H1 (cell line): Measurements from ENCODE around the gene SRSF12. TPM values are rescaled to one million over a fixed set of nuclear protein-coding genes. Genes with fewer than 3 reads are reported as not detected.

Experiments
- CTCF ChIA-PET: fragments of 300-600 bp; sonication (Branson Sonifier 250); formaldehyde crosslinking; loops from one replicate; lab custom pipeline; 2021; ENCODE audit not compliant: partially characterized antibody; lab: Charles Lee
- POLR2A ChIA-PET: fragments of 300-600 bp; sonication (Branson Sonifier 250); formaldehyde crosslinking; loops from one replicate; lab custom pipeline; 2021; ENCODE audit warnings: inconsistent platforms; ENCODE audit not compliant: partially characterized antibody; lab: Charles Lee
- DNase-seq, 2 experiments: peaks; one replicate each; pipeline versions ENCODE4 v3.0.0 to v3.0.0-alpha.2; 2010 to 2022; ENCODE audit warnings: low spot score in 2 of 2, low read depth in 1 of 2, mixed read lengths in 1 of 2
- FAIRE-seq: peaks from 2 replicates; lab custom pipeline; 2011; peaks lifted over from hg19 to GRCh38; lab: Jason Lieb, UNC
- H2AFZ ChIP-seq: 2 replicates; pipeline ENCODE4 v1.8.1; 2012; ENCODE audit warnings: low read length, inconsistent platforms
- H2AK5ac ChIP-seq: 2 replicates; pipeline ENCODE4 v1.6.1; 2013; ENCODE audit warnings: low read depth, low read length
- H2BK120ac ChIP-seq: replicated peaks from 2 replicates; pipeline ENCODE3; 2013; ENCODE audit warnings: low read depth, low read length, inconsistent platforms
- H2BK12ac ChIP-seq: 2 replicates; pipeline ENCODE4 v1.6.1; 2013; ENCODE audit warnings: low read depth, low read length
- H2BK15ac ChIP-seq: 2 replicates; pipeline ENCODE4 v1.6.1; 2013; ENCODE audit warnings: low read length
- H2BK20ac ChIP-seq: 2 replicates; pipeline ENCODE4 v1.6.1; 2013; ENCODE audit warnings: low read length
- H2BK5ac ChIP-seq: 2 replicates; pipeline ENCODE4 v1.6.1; 2013; ENCODE audit warnings: low read depth, low read length
- H3K14ac ChIP-seq: 2 replicates; pipeline ENCODE4 v1.6.1; 2013; ENCODE audit warnings: inconsistent platforms; ENCODE audit not compliant: insufficient read length
- H3K18ac ChIP-seq: 2 replicates; pipeline ENCODE4 v1.6.1; 2013; ENCODE audit warnings: low read length; ENCODE audit errors: extremely low read depth
- H3K23ac ChIP-seq: 2 replicates; pipeline ENCODE4 v1.6.1; 2013; ENCODE audit warnings: inconsistent platforms; ENCODE audit not compliant: insufficient read length
- H3K23me2 ChIP-seq: 2 replicates; pipeline ENCODE4 v1.6.1; 2013; ENCODE audit warnings: low read depth, low read length
- H3K27ac ChIP-seq: 2 replicates; pipeline ENCODE4 v1.6.1; 2011; ENCODE audit warnings: low read depth, low read length, inconsistent platforms
- H3K27me3 ChIP-seq, 4 experiments: replicated peaks in 1 of 4; 1 replicate in 1 of 4; 2 replicates in 3 of 4; pipeline versions ENCODE4 v1.6.1 to v1.8.1; 2011 to 2013; ENCODE audit warnings: low read length in 3 of 4, mild to moderate bottlenecking in 3 of 4, inconsistent platforms in 2 of 4, mixed read lengths in 2 of 4, moderate library complexity in 1 of 4; ENCODE audit not compliant: control insufficient read depth in 3 of 4, insufficient read depth in 3 of 4; ENCODE audit errors: extremely low read depth in 1 of 4
- H3K36me3 ChIP-seq, 4 experiments: 2 replicates each; pipeline versions ENCODE4 v1.6.1 to v1.8.1; 2011 to 2013; ENCODE audit warnings: mild to moderate bottlenecking in 4 of 4, low read length in 3 of 4, moderate library complexity in 2 of 4, control low read depth in 1 of 4, inconsistent platforms in 1 of 4; ENCODE audit not compliant: insufficient read depth in 4 of 4, control insufficient read depth in 2 of 4
- H3K4ac ChIP-seq: replicated peaks from 2 replicates; pipeline ENCODE3; 2013; ENCODE audit warnings: low read length, low read depth, mixed read lengths, inconsistent platforms; ENCODE audit not compliant: insufficient read length
- H3K4me1 ChIP-seq, 4 experiments: replicated peaks in 1 of 4; 1 replicate in 1 of 4; 2 replicates in 3 of 4; pipeline versions ENCODE4 v1.6.1 to v1.8.1; 2011 to 2013; ENCODE audit warnings: low read length in 3 of 4, inconsistent platforms in 2 of 4, mixed read lengths in 1 of 4; ENCODE audit not compliant: insufficient read depth in 4 of 4, control insufficient read depth in 3 of 4
- H3K4me2 ChIP-seq, 2 experiments: 2 replicates each; pipeline versions ENCODE4 v1.6.1 to v1.8.1; 2011 to 2013; ENCODE audit warnings: low read depth in 2 of 2, low read length in 2 of 2, control low read depth in 1 of 2, inconsistent platforms in 1 of 2, mild to moderate bottlenecking in 1 of 2; ENCODE audit not compliant: insufficient read depth in 1 of 2
- H3K4me3 ChIP-seq, 4 experiments: fragments of 200-600, 300-600 bp in 1 of 4; sonication (generic), shearing (Covaris generic), sonication (Bioruptor Twin) in 1 of 4; 2 replicates each; pipeline versions ENCODE4 v1.5.1 to v1.8.1; 2011 to 2016; ENCODE audit warnings: low read length in 4 of 4, low read depth in 3 of 4, control low read depth in 2 of 4, inconsistent platforms in 2 of 4, mild to moderate bottlenecking in 2 of 4, mixed read lengths in 1 of 4, moderate library complexity in 1 of 4; ENCODE audit not compliant: insufficient read depth in 2 of 4; ENCODE audit errors: extremely low read depth in 1 of 4
- H3K56ac ChIP-seq: replicated peaks from 2 replicates; pipeline ENCODE3; 2013; ENCODE audit warnings: low read depth, mild to moderate bottlenecking, mixed read lengths, low read length, inconsistent platforms; ENCODE audit not compliant: insufficient read length
- H3K79me1 ChIP-seq: 2 replicates; pipeline ENCODE4 v1.6.1; 2013; ENCODE audit warnings: low read depth, low read length, control low read depth
- H3K79me2 ChIP-seq, 2 experiments: 2 replicates each; pipeline versions ENCODE4 v1.6.1 to v1.8.1; 2012 to 2013; ENCODE audit warnings: low read length in 2 of 2, mild to moderate bottlenecking in 2 of 2, inconsistent platforms in 1 of 2; ENCODE audit not compliant: insufficient read depth in 2 of 2, control insufficient read depth in 1 of 2
- H3K9ac ChIP-seq, 4 experiments: replicated peaks in 1 of 4; 1 replicate in 1 of 4; 2 replicates in 3 of 4; pipeline versions ENCODE4 v1.6.1 to v1.8.1; 2011 to 2013; ENCODE audit warnings: low read depth in 3 of 4, low read length in 3 of 4, control low read depth in 2 of 4, mild to moderate bottlenecking in 2 of 4, moderate library complexity in 2 of 4, inconsistent platforms in 1 of 4; ENCODE audit errors: extremely low read depth in 1 of 4
- H3K9me3 ChIP-seq, 2 experiments: 2 replicates each; pipeline versions ENCODE4 v1.6.1 to v1.8.1; 2012 to 2013; ENCODE audit warnings: mild to moderate bottlenecking in 2 of 2, moderate library complexity in 2 of 2, control low read depth in 1 of 2, inconsistent platforms in 1 of 2, low read depth in 1 of 2, low read length in 1 of 2, mixed read lengths in 1 of 2; ENCODE audit not compliant: insufficient read depth in 2 of 2
- H4K20me1 ChIP-seq, 2 experiments: replicated peaks in 1 of 2; 2 replicates each; pipeline versions ENCODE3 to v1.8.1; 2011 to 2013; ENCODE audit warnings: inconsistent platforms in 2 of 2, low read length in 2 of 2, mild to moderate bottlenecking in 1 of 2; ENCODE audit not compliant: insufficient read depth in 2 of 2, control insufficient read depth in 1 of 2
- H4K5ac ChIP-seq: 2 replicates; pipeline ENCODE4 v1.6.1; 2013; ENCODE audit warnings: low read length, low read depth, mixed read lengths, inconsistent platforms; ENCODE audit not compliant: insufficient read length
- H4K8ac ChIP-seq: 2 replicates; pipeline ENCODE4 v1.8.0; 2013; ENCODE audit warnings: mild to moderate bottlenecking, moderate library complexity, low read length, inconsistent platforms; ENCODE audit not compliant: insufficient read depth; ENCODE audit errors: extremely low read depth
- H4K91ac ChIP-seq: replicated peaks from 2 replicates; pipeline ENCODE3; 2013; ENCODE audit warnings: low read length, mixed read lengths, inconsistent platforms; ENCODE audit not compliant: insufficient read length
- CEBPB ChIP-seq: IDR thresholded peaks from 2 replicates; pipeline ENCODE4 v1.6.1; 2012; ENCODE audit warnings: low read depth, low read length
- CHD1 ChIP-seq: IDR thresholded peaks from 2 replicates; pipeline ENCODE4 v1.6.1; 2012; ENCODE audit warnings: low read depth, low read length, improper control_type of control experiment
- CTBP2 ChIP-seq: IDR thresholded peaks from 2 replicates; pipeline ENCODE4 v1.7.0; 2011; ENCODE audit warnings: borderline replicate concordance, mild to moderate bottlenecking, moderate library complexity, mixed read lengths, low read length; ENCODE audit not compliant: insufficient read depth, insufficient read length
- HDAC6 ChIP-seq: IDR thresholded peaks from one replicate; pipeline ENCODE4 v1.7.1; 2012; ENCODE audit warnings: low read depth, mild to moderate bottlenecking, inconsistent platforms, low read length, moderate library complexity
- JUN ChIP-seq: IDR thresholded peaks from 2 replicates; pipeline ENCODE4 v1.6.1; 2011; ENCODE audit warnings: low read depth, mild to moderate bottlenecking, improper control_type of control experiment, low read length
- SAP30 ChIP-seq: fragments of 300-600 bp; sonication (generic); IDR thresholded peaks from 2 replicates; pipeline ENCODE4 v1.7.1; 2012; ENCODE audit warnings: low read length, moderate library complexity, mild to moderate bottlenecking, inconsistent platforms; ENCODE audit not compliant: insufficient read depth, insufficient replicate concordance
- WGBS, 2 experiments: shearing (Covaris generic) in 1 of 2; methylation state at CpG; one replicate each; pipeline versions ENCODE4 v1.1.6 to v1.1.7; 2013 to 2015; ENCODE audit warnings: low lambda C conversion rate in 2 of 2, mixed read lengths in 2 of 2, inconsistent platforms in 1 of 2, low coverage in 1 of 2, missing lambda C conversion rate in 1 of 2; ENCODE audit not compliant: insufficient replicate concordance in 2 of 2, insufficient coverage in 1 of 2, insufficient read length in 1 of 2; ENCODE audit errors: extremely low coverage in 1 of 2, missing lambda C conversion rate in 1 of 2; 5-methylcytosine and 5-hydroxymethylcytosine counted together
- polyA plus RNA-seq, 7 experiments: library from polyadenylated mRNA; depleted of rRNA in 3 of 7; stranded (reverse) in 5 of 7; unstranded in 2 of 7; fragments of >200 nt in 5 of 7; fragments of 200-250 nt in 2 of 7; gene quantifications; 1 replicate in 5 of 7; 2 replicates in 1 of 7; 4 replicates in 1 of 7; pipeline versions ENCODE4 v1.2.1 to v1.2.3, GENCODE V29; 2011 to 2013; ENCODE audit warnings: missing spikeins in 2 of 7, mixed read lengths in 2 of 7
- total RNA-seq: library from RNA; stranded (reverse); fragmentation: NEBNext Ultra II Directional; extraction: Animal tissue kit (Norgen Biotek cat#: 25700); gene quantifications from 2 replicates; pipeline ENCODE4 v1.2.1, GENCODE V29; 2021
- TF ChIP-seq, protein P1 (sequence below), 3 experiments: IDR thresholded peaks; 1 replicate in 2 of 3; 2 replicates in 1 of 3; pipeline versions ENCODE4 v1.5.1 to v1.6.1; 2011; ENCODE audit warnings: low read length in 3 of 3, mild to moderate bottlenecking in 3 of 3, inconsistent platforms in 2 of 3, low read depth in 1 of 3, moderate library complexity in 1 of 3; ENCODE audit not compliant: insufficient read depth in 1 of 3; ENCODE audit errors: control extremely low read depth in 1 of 3

Gene SRSF12
- total and polyA plus RNA-seq, 2 of the 8 experiments (the other 6 are each of a cell fraction or from before 2014, with no cell fraction given) = 2.6 to 4.2 TPM

- Histone ChIP-seq H4K20me1 (no peaks in the 10 kb centered on the region), H2BK20ac (no peak overlapping the region), H3K9ac (no peak overlapping the region)
- TF ChIP-seq, protein P1, sequence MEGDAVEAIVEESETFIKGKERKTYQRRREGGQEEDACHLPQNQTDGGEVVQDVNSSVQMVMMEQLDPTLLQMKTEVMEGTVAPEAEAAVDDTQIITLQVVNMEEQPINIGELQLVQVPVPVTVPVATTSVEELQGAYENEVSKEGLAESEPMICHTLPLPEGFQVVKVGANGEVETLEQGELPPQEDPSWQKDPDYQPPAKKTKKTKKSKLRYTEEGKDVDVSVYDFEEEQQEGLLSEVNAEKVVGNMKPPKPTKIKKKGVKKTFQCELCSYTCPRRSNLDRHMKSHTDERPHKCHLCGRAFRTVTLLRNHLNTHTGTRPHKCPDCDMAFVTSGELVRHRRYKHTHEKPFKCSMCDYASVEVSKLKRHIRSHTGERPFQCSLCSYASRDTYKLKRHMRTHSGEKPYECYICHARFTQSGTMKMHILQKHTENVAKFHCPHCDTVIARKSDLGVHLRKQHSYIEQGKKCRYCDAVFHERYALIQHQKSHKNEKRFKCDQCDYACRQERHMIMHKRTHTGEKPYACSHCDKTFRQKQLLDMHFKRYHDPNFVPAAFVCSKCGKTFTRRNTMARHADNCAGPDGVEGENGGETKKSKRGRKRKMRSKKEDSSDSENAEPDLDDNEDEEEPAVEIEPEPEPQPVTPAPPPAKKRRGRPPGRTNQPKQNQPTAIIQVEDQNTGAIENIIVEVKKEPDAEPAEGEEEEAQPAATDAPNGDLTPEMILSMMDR (IDR thresholded peaks at IDR 0.05; ENCODE audit: control extremely low read depth in 1 of 3, insufficient read depth in 1 of 3, low read depth in 1 of 3, low read length in 3 of 3) = no peak
- TF ChIP-seq SAP30 (no peak), JUN (no peak), CEBPB (no peak), CTBP2 (no peak), HDAC6 (no peak), CHD1 (no peak)
- TF ChIP-seq, all 59 proteins: peak for 0
- no peak overlapping the region for H2AFZ ChIP-seq
- H3K23ac ChIP-seq = no peak overlapping the region
- no peak overlapping the region for H3K18ac ChIP-seq
- no peak overlapping the region for H3K4me3 ChIP-seq
- ChIA-PET POLR2A (no interaction called here), CTCF (interaction anchor here (0.6 to 2.3 kb wide), 5 partner anchors 12 to 233 kb away, joined by 3 to 12 read pairs (median 4); no protein-coding TSS in a partner anchor)
- no peaks in the 10 kb centered on the region for H3K36me3 ChIP-seq
- DNase-seq = no peak
- H3K56ac ChIP-seq = no peak overlapping the region
- H2BK15ac ChIP-seq = no peak overlapping the region
- no peak overlapping the region for H2BK120ac ChIP-seq
- 88% methylated on average over 3 of the region's 3 CpGs; no CpG with 5 or more reads in 1 of the 2 experiments for WGBS, 2 experiments
- H3K4me2 ChIP-seq = no peak overlapping the region
- no peaks in the 10 kb centered on the region for H3K79me1 ChIP-seq
- H2BK5ac ChIP-seq = no peak overlapping the region
- no peak overlapping the region for H4K5ac ChIP-seq
- no peaks in the 10 kb centered on the region for H3K23me2 ChIP-seq
- no peaks in the 10 kb centered on the region for H3K9me3 ChIP-seq
- no peak overlapping the region for H2BK12ac ChIP-seq
- peaks cover 3 to 27% (median 15%) of the 10 kb centered on the region in 4 experiments; a peak in 6 of 7 replicates for H3K27me3 ChIP-seq
- H3K14ac ChIP-seq = no peak overlapping the region
- peaks cover 0 to 3% (median 0%) of the 10 kb centered on the region in 4 experiments; a peak in 1 of 7 replicates for H3K4me1 ChIP-seq
- no peak overlapping the region for H4K8ac ChIP-seq
- FAIRE-seq = no peak
- no peak overlapping the region for H3K27ac ChIP-seq
- no peak overlapping the region for H4K91ac ChIP-seq
- no peak overlapping the region for H3K4ac ChIP-seq
- no peak overlapping the region for H2AK5ac ChIP-seq
- H3K79me2 ChIP-seq = no peaks in the 10 kb centered on the region
Measured at GRCh38 chr6:89134723-89135122, 16.9 kb upstream of the SRSF12 start.
